ENCODE data around the gene COG5.

DNA sequence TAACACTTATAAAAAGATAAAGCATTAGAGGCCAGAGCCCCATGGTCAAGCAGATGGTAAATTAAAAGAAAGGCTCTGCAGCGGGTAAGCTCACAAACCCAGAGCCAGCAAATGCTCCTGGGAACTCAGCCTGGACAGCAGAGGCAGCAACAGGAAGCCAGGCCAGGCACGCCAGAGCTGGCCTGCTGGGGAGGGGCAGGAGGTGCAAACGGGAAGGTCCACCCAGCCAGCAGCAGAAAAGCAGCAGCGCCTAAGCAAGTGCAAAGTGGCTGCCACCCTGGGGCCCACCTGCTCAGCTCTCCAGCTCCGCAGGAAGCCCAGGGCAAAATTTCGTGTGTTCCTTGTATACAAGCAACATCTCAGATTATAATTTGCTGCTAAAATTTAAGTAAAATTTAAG is 176.6 kb downstream of the COG5 start:
- TF ChIP-seq, protein P1, sequence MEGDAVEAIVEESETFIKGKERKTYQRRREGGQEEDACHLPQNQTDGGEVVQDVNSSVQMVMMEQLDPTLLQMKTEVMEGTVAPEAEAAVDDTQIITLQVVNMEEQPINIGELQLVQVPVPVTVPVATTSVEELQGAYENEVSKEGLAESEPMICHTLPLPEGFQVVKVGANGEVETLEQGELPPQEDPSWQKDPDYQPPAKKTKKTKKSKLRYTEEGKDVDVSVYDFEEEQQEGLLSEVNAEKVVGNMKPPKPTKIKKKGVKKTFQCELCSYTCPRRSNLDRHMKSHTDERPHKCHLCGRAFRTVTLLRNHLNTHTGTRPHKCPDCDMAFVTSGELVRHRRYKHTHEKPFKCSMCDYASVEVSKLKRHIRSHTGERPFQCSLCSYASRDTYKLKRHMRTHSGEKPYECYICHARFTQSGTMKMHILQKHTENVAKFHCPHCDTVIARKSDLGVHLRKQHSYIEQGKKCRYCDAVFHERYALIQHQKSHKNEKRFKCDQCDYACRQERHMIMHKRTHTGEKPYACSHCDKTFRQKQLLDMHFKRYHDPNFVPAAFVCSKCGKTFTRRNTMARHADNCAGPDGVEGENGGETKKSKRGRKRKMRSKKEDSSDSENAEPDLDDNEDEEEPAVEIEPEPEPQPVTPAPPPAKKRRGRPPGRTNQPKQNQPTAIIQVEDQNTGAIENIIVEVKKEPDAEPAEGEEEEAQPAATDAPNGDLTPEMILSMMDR (IDR thresholded peaks at IDR 0.05; ENCODE audit: low read depth, low read length, missing input control): no peak
- TF ChIP-seq, protein P2, sequence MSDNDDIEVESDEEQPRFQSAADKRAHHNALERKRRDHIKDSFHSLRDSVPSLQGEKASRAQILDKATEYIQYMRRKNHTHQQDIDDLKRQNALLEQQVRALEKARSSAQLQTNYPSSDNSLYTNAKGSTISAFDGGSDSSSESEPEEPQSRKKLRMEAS (IDR thresholded peaks at IDR 0.05): no peak
- TF ChIP-seq SP1 (IDR thresholded peaks at IDR 0.05) (no peak), EGR1 (IDR thresholded peaks at IDR 0.05; ENCODE audit: low read depth in 2 of 2) (no peak), YY1 (IDR thresholded peaks at IDR 0.05) (no peak), TAF1 (conservative IDR thresholded peaks at IDR 0.05) (no peak), HNF4A (conservative IDR thresholded peaks at IDR 0.05) (no peak), GABPA (IDR thresholded peaks at IDR 0.05 in 1 of 2, conservative IDR thresholded peaks at IDR 0.05 in 1 of 2) (no peak)
- TF ChIP-seq, protein P3, sequence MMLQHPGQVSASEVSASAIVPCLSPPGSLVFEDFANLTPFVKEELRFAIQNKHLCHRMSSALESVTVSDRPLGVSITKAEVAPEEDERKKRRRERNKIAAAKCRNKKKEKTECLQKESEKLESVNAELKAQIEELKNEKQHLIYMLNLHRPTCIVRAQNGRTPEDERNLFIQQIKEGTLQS (IDR thresholded peaks at IDR 0.05): no peak
